GM12864 (cell line): ENCODE results near the gene PXYLP1.

ENCODE experiments used
- DNase-seq: peaks from one replicate; pipeline ENCODE4 v3.0.0-alpha.2; 2011; ENCODE audit warnings: low read depth
- H3K4me3 ChIP-seq: 2 replicates; pipeline ENCODE4 v1.5.1; 2011; ENCODE audit warnings: mild to moderate bottlenecking, low read depth, low read length, control low read depth
- CTCF ChIP-seq: IDR thresholded peaks from 2 replicates; pipeline ENCODE4 v1.5.1; 2011; ENCODE audit warnings: low read depth, mild to moderate bottlenecking, moderate library complexity, low read length, control low read depth, inconsistent platforms; ENCODE audit errors: missing control alignments

PXYLP1 gene

DNA sequence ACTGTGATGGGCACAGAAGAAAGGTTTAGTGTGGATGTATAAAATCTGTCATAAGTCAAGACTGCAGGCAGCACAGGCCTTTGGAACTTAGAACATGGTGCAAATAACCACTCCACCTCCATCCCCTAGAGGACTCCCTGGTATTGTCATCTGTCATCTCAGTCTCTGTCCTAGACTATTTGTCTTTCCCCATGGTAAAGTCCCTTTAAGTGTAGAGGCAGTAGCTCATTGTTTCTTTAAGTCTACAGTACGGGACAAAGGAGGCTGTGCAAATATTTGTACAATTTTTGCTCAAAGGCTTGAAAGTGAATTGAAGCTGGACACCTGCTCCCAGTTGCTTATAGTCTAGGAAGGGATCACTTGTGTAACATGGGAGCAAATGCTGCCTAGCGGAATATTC is 3.2 kb upstream of the PXYLP1 start:
- TF ChIP-seq CTCF = no peak
- H3K4me3 ChIP-seq = no peak overlapping the region
- DNase-seq = no peak

- DNase-seq = no peak
- H3K4me3 ChIP-seq = no peak overlapping the region
- no peak for TF ChIP-seq CTCF
These were observed 2.5 kb upstream of the PXYLP1 start for GRCh38 chr3:141229132-141229531.

GRCh38 chr3:141230293-141230692 is 1.3 kb upstream of the PXYLP1 start:
- no peak for DNase-seq
- TF ChIP-seq CTCF = no peak
- no peak overlapping the region for H3K4me3 ChIP-seq

DNA sequence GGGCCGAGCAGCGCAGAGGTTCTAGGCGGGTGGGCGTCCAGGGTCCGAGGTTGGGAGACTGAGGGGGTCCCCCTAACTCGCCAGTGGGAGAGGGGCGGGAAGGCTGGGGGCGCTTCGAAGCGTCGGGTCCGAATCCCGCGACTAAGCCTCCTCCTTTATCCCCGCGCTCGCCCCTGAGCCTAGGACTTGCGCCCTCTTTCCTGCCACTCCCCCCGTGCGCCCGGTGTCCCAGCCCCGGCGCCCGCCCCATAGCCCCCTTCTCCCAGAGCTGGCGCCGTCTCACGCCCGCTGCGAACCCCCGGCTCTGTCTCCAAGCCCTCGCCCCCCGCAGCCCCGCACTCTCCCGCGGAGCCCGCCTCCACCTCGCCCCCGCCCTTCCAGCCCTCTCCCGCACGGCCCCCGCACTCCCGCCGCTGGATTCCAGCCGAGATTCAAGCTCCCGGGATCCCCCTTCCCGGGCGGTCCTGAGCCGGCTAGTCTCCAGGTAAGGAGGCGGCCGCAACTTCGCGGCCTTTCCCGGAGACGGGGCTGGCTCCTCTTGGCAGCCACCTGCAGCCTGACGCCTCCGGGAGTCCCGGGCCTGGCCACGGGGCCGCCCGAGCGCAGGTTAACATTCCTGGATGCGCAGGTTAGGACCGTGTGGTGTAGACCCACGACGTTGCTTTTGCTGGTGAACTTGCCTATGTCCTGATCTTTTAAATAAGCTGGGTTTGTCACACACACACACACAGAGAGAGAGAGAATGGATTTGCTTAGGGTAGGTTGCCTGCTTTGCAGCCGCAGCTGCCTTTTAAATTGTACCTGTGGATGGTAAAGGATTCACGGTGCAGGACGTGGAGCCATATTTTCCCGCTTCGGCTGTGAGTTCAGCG is 563 bp downstream of the PXYLP1 start:
- no peak for TF ChIP-seq CTCF
- DNase-seq = no peak
- H3K4me3 ChIP-seq = peak overlapping the region; percentile 54

DNA sequence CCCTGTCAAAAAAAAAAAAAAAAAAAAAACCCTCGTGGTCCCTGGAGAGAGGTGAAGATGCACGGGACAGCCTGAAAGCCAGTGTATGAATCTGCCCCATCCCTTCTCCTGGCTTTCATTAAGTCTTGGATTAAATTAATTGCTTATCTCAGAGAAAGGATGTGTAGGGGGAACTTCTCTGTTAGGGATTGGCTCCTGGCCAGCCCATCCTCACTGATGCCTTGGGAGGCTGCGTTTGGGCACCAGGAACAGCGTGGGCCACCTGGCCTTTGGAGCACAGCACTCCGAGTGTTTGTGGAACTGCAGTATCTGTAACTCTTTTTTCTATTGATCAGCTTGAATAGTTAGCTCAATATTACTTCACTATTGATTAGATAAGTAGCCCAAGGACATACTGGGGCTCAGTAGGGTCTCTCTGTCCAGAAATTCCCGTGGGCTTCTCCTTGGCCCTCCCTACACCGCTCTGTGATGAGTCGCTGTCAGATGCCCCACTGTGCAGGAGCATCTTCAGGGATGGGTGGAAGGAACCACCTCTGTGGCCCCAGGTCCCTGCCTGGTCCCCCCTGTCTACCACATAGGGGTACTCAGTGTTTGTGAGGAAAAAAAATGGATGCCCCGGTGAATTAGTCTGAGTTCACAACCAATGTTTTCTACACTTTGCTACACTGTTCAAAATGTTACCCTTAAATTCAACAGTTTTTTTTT is 2.0 kb downstream of the PXYLP1 start:
- TF ChIP-seq CTCF = no peak

GRCh38 chr3:141234283-141234682 is 2.7 kb downstream of the PXYLP1 start:
- H3K4me3 ChIP-seq = no peak overlapping the region
- no peak for DNase-seq
- no peak for TF ChIP-seq CTCF

More for the DNA sequence above, 2.0 kb downstream of the PXYLP1 start:
- no peak overlapping the region for H3K4me3 ChIP-seq
- no peak for DNase-seq

DNA sequence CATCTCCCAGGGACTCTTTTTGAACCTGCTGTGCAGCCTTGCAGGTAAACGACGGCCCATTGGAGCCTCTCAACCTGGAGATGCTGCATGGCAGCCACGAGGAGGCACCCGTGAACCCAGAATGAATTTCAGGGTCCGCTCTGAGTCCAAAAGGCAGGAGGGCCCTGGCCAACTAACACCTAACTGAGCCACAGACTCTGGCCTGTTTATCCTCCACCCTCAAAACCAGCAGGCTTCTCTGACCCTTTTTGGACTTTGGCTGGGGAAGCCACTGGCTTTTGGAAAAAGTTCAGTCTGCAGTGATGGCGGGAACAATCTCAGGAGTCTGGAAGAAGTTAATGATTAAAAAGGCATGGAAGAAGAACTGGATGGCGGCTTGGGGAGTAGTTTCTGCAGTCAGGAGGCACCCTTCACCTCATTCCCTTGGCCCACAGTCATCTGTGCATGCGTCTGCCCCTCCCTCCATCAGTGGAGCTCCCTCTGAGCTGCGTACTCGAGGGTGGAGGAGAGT is 4.1 kb downstream of the PXYLP1 start:
- no peak overlapping the region for H3K4me3 ChIP-seq

More for the DNA sequence above, 4.1 kb downstream of the PXYLP1 start:
- no peak for DNase-seq
- TF ChIP-seq CTCF = no peak
